ENCODE data around the gene COL9A3. TPM values are rescaled to one million over a fixed set of nuclear protein-coding genes. Genes with fewer than 3 reads are reported as not detected.
A peak's percentile ranks its signal among the peaks of the same experiment; 100 is the strongest.
"Not testable (repeated sequence)": the region's sequence is repeated elsewhere in the genome, so short reads cannot be mapped to it uniquely, and the experiment has no call there.

Gene COL9A3
- total and polyA plus RNA-seq, 8 donors = 1.7 to 183 (median 9.5) TPM

GRCh38 chr20:62873681-62874031 is 56.8 kb downstream of the COL9A3 start:
- intact Hi-C loops (cut with DNase I); H3K4me3 ChIP-seq; H3K4me1 ChIP-seq; FAIRE-seq; H3K9me3 ChIP-seq; H3K36me3 ChIP-seq; H3K27me3 ChIP-seq; H3K27ac ChIP-seq; ATAC-seq: not testable (repeated sequence)
- TF ChIP-seq CTCF (IDR thresholded peaks at IDR 0.05) = peak in 3 of 4 donors; percentile 21 to 36 (median 33)
- 2 to 5% methylated on average over 13 to 15 of the region's 15 CpGs for WGBS, 2 donors
- DNase-seq = peak; percentile 42 to 85 (median 69)

- intact Hi-C loops (cut with DNase I) = no loop called here
- Histone ChIP-seq H3K4me3 (no peak overlapping the region), H3K36me3 (no peaks in the 10 kb centered on the region), H3K9me3 (no peaks in the 10 kb centered on the region), H3K27ac (no peak overlapping the region), H3K4me1 (no peaks in the 10 kb centered on the region), H3K27me3 (no peaks in the 10 kb centered on the region)
- ATAC-seq (no peak), DNase-seq (peak in 1 of 6 donors; percentile 11), FAIRE-seq (no peak)
- WGBS, 2 donors = 84 to 93% methylated on average over 10 of the region's 14 CpGs
- no peak for TF ChIP-seq CTCF (IDR thresholded peaks at IDR 0.05)
Measured at GRCh38 chr20:62874964-62875344, 58.1 kb downstream of the COL9A3 start.

GRCh38 chr20:62875419-62876361 is 58.8 kb downstream of the COL9A3 start:
- intact Hi-C loops (cut with DNase I) = no loop called here
- ATAC-seq (peak; percentile 83 to 92 (median 85)), DNase-seq (peak; percentile 50 to 92 (median 66)), FAIRE-seq (no peak)
- no peaks in the 10 kb centered on the region for H3K27me3 ChIP-seq
- no peak overlapping the region for H3K4me3 ChIP-seq
- 29 to 36% methylated on average over 34 of the region's 34 CpGs for WGBS, 2 donors
- H3K27ac ChIP-seq = peak overlapping the region in 3 of 4 donors; percentile 4 to 54 (median 36)
- H3K9me3 ChIP-seq = no peaks in the 10 kb centered on the region
- H3K36me3 ChIP-seq = peaks cover 0 to 2% (median 0%) of the 10 kb centered on the region in 3 donors
- TF ChIP-seq CTCF (IDR thresholded peaks at IDR 0.05) = peak in 1 of 4 donors; percentile 16
- no peaks in the 10 kb centered on the region for H3K4me1 ChIP-seq

- Histone ChIP-seq H3K27ac (no peak overlapping the region), H3K9me3 (no peaks in the 10 kb centered on the region), H3K4me1 (no peaks in the 10 kb centered on the region), H3K4me3 (no peak overlapping the region), H3K27me3 (no peaks in the 10 kb centered on the region), H3K36me3 (peaks cover 0 to 10% (median 2%) of the 10 kb centered on the region in 3 donors)
- 72 to 82% methylated on average over 13 of the region's 13 CpGs for WGBS, 2 donors
- FAIRE-seq = no peak
- no peak for TF ChIP-seq CTCF (IDR thresholded peaks at IDR 0.05)
- ATAC-seq = peak in 1 of 4 donors; percentile 18
- peak in 3 of 6 donors; percentile 15 to 69 (median 63) for DNase-seq
- intact Hi-C loops (cut with DNase I) = no loop called here
Measured at GRCh38 chr20:62876501-62876901, 59.7 kb downstream of the COL9A3 start.

All from pancreas (tissue), 10 donors.